GM19452 (cell line): Measurements from ENCODE around the gene HOXD9.

Experiments
- ATAC-seq: cut with Tn5 transposase; IDR thresholded peaks from one replicate; pipeline ENCODE4 v1.9.1; 2021; ENCODE audit not compliant: unreplicated experiment

Gene HOXD9

GRCh38 chr2:176164611-176165369 is 42.3 kb downstream of the HOXD9 start:
- no peak for ATAC-seq

GRCh38 chr2:176165370-176166050 is 43.0 kb downstream of the HOXD9 start:
- ATAC-seq: no peak

GRCh38 chr2:176166272-176166671 is 43.8 kb downstream of the HOXD9 start:
- no peak for ATAC-seq

- no peak for ATAC-seq
Measured at GRCh38 chr2:176167398-176167797, 44.9 kb downstream of the HOXD9 start.

- ATAC-seq: no peak
Measured at GRCh38 chr2:176169181-176169580, 46.7 kb downstream of the HOXD9 start.

GRCh38 chr2:176169711-176170110 is 47.2 kb downstream of the HOXD9 start:
- no peak for ATAC-seq

GRCh38 chr2:176170602-176171305 is 48.2 kb downstream of the HOXD9 start:
- ATAC-seq: no peak

- ATAC-seq: no peak
Measured at GRCh38 chr2:176171351-176172006, 49.0 kb downstream of the HOXD9 start.

- no peak for ATAC-seq
Measured at GRCh38 chr2:176172007-176172894, 49.7 kb downstream of the HOXD9 start.

GRCh38 chr2:176172895-176173566 is 50.5 kb downstream of the HOXD9 start:
- no peak for ATAC-seq

- ATAC-seq: no peak
Measured at GRCh38 chr2:176173567-176174381, 51.3 kb downstream of the HOXD9 start.

- no peak for ATAC-seq
Measured at GRCh38 chr2:176174382-176174823, 51.9 kb downstream of the HOXD9 start.
